ENCODE data around the gene SEMA3C.

DNA sequence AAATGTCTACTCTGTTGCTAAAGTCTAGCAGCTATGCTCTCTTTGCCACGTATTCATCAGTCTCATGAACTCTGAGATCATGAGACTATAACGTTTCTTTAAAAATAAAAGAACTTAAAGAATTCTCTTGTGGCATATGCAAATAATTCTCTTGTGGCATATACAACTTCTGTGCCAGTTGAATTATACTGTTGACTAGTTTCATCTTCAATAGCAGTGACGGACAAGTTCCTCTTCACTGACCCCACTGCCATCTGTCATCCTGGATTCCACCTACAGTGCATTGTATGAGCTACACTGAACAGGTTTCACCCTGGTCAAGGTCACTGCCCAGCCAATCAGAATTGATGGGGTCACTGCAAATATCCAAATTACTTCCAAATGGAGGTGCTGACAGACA, 192.2 kb downstream of the SEMA3C start:
- TF ChIP-seq, protein P1, sequence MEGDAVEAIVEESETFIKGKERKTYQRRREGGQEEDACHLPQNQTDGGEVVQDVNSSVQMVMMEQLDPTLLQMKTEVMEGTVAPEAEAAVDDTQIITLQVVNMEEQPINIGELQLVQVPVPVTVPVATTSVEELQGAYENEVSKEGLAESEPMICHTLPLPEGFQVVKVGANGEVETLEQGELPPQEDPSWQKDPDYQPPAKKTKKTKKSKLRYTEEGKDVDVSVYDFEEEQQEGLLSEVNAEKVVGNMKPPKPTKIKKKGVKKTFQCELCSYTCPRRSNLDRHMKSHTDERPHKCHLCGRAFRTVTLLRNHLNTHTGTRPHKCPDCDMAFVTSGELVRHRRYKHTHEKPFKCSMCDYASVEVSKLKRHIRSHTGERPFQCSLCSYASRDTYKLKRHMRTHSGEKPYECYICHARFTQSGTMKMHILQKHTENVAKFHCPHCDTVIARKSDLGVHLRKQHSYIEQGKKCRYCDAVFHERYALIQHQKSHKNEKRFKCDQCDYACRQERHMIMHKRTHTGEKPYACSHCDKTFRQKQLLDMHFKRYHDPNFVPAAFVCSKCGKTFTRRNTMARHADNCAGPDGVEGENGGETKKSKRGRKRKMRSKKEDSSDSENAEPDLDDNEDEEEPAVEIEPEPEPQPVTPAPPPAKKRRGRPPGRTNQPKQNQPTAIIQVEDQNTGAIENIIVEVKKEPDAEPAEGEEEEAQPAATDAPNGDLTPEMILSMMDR (IDR thresholded peaks at IDR 0.05; ENCODE audit: low read depth, low read length, poor library complexity, severe bottlenecking), result no peak
- no peak for TF ChIP-seq EZH2phosphoT487 (IDR thresholded peaks at IDR 0.05; ENCODE audit: borderline replicate concordance, low read length)

Data from DOHH2 (cell line).